G401 (cell line): ENCODE data around the gene CORO1C. TPM values are rescaled to one million over a fixed set of nuclear protein-coding genes. Genes with fewer than 3 reads are reported as not detected.
"Not testable (repeated sequence)": the region's sequence is repeated elsewhere in the genome, so short reads cannot be mapped to it uniquely, and the experiment has no call there.

Source experiments
- DNase-seq: peaks from one replicate; pipeline ENCODE4 v3.0.0-alpha.2; 2015; ENCODE audit warnings: low spot score
- in situ Hi-C: cut with HindIII; loops from 2 replicates; pipeline ENCODE4 v1.10.0; 2016; ENCODE audit warnings: low sequenced_read_pairs, mixed read lengths
- total RNA-seq: library from RNA; depleted of rRNA; stranded (reverse); fragments of >200 nt; shearing (Covaris generic); gene quantifications from 2 replicates; pipeline ENCODE4 v1.2.3, GENCODE V29; 2014

CORO1C gene
- total RNA-seq, 1 experiment from 2014 or later = 177 TPM

DNA sequence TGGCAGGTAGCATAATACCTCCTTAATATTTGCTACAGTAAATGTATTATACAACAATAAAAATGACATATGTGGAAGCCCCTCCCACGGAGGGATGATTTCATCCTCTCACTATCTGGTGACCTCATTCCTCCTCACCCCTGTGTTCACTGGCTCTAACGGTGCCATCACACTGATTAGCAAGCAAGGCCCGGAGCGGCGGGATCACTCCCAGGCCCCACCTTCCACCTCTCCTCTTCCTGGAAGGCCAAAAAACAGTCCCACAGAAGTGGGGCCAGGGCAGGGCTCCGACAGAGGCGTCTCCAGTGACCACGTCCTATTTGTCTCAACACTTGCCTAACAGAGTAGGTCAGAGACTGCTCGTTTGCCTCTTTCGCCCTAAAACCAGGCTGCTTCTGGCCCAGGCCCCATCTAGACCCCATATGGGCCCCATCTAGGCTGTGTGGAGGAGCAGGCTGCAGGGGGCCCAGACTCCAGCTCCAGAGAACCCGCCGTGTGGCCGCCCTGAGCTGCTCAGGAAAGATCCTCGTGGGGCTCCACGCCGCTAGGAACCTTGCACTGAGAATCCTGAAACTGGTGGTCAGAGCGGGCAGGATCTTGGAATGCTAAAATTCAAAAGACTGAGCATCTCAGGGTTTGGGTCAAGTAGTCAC, 101.4 kb downstream of the CORO1C start:
- DNase-seq = no peak
- in situ Hi-C loops = no loop called here

GRCh38 chr12:108629151-108629550, 102.2 kb downstream of the CORO1C start:
- in situ Hi-C loops = no loop called here
- no peak for DNase-seq

- in situ Hi-C loops = no loop called here
- DNase-seq = no peak
Observed at GRCh38 chr12:108627134-108627920, 104.0 kb downstream of the CORO1C start.

DNA sequence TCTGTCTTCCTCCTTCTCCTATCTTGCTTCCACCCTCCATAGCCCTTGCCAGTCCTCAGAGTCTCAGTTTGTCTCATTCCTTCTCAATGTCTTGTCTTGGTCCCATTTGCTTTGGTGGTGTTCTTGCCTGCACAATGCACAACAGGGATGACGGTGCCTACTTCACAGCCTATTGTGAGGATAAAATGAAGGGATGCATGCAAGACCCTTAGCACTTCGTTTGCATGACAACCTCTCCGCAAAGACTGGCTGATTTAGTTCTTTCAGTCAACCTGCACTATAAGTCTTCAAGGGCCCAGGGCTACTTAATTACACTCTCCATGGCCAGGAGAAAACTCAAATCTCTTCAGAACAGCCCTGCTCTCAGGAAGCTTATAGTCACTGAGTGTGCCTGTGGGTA, 106.1 kb downstream of the CORO1C start:
- DNase-seq = no peak
- in situ Hi-C loops = no loop called here

- in situ Hi-C loops = no loop called here
Observed at GRCh38 chr12:108623577-108623976, 107.7 kb downstream of the CORO1C start.

GRCh38 chr12:108622921-108623514, 108.3 kb downstream of the CORO1C start:
- in situ Hi-C loops = no loop called here
- no peak for DNase-seq

More at GRCh38 chr12:108623577-108623976, 107.7 kb downstream of the CORO1C start:
- no peak for DNase-seq

- in situ Hi-C loops = no loop called here
Observed at GRCh38 chr12:108622421-108622820, 108.9 kb downstream of the CORO1C start.

GRCh38 chr12:108621161-108621560, 110.2 kb downstream of the CORO1C start:
- in situ Hi-C loops = no loop called here
- no peak for DNase-seq

More at GRCh38 chr12:108622421-108622820, 108.9 kb downstream of the CORO1C start:
- no peak for DNase-seq

DNA sequence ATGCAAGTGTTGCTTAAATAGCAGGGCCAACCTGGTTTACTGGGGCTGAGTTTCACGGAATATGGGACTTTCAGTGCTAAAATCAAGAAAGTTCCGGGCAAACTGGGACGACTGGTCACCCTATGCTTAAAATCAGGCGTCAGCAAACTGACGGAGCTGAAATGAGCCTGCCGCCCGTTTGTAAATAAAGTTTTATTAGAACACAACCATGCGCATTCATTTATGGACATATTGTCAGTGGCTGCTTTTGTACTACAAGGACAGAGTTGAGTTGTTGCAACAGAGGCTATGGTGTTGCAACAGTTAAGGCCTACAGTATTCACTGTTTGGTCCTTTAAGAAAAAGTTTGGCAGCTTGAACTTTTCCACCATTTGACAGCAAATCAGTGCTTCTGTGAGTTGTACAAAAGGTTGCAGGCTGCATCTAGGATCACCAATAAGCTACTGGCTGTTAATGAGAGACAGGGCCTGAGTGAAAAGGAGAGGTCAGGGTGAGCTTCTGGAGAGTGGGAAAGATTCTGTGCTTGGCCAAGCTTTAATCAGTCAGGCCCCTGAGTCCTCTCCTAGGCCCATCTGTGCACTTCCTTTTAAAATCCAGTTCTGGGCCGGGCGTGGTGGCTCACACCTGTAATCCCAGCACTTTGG, 111.0 kb downstream of the CORO1C start:
- in situ Hi-C loops = no loop called here
- no peak for DNase-seq

DNA sequence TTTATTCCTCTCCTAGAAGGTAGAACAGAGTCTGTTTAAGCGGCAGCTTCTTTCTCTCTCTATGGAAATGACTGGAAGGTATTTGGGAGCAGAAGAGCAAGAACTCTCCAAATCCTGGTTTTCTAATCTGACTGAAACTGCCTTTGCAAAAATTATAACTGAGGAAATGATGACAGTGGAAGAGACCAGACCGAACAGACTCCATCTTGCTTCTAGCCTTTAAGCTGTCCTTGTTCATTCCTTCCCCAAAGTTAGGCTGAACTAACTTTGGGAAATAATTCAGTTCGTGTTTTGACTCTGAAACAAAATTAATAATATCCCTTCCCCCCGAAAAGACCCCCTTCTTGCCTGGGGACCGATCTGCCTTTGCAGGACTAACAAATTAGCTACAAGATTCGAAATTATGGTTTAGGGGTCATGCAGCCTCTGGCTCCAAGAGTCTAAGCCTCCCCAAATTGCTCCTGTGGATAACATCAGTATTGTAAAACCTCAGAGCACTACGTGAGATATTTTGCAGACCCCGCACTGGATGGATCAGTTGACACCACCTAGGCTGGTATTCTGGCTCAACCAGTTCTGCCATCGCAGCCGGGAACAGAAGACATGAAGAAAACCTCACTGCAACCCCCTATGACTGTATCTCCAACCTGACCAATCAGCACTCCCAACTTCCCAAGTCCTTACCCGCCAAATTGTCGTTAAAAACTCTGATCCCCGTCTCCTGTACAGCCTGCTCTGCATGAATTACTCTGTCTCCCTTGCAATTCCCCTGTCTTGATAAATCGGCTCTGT, 111.8 kb downstream of the CORO1C start:
- in situ Hi-C loops = no loop called here

DNA sequence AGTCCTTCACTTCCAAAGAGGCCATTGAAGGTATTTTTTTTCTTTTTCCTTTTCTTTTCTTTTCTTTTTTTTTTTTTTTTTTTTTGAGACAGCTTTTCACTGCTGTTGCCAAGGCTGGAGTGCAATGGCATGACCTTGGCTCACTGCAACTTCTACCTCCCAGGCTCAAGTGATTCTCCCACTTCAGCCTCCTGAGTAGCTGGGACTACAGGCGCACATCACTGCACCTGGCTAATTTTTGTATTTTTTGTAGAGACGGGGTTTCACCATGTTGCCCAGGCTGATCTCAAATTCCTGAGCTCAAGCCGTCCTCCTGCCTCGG, 112.4 kb downstream of the CORO1C start:
- in situ Hi-C loops, DNase-seq: not testable (repeated sequence)

More for the DNA sequence above, 111.8 kb downstream of the CORO1C start:
- no peak for DNase-seq

GRCh38 chr12:108618079-108618952, 113.0 kb downstream of the CORO1C start:
- DNase-seq = peak; percentile 79
- in situ Hi-C loops = no loop called here

DNA sequence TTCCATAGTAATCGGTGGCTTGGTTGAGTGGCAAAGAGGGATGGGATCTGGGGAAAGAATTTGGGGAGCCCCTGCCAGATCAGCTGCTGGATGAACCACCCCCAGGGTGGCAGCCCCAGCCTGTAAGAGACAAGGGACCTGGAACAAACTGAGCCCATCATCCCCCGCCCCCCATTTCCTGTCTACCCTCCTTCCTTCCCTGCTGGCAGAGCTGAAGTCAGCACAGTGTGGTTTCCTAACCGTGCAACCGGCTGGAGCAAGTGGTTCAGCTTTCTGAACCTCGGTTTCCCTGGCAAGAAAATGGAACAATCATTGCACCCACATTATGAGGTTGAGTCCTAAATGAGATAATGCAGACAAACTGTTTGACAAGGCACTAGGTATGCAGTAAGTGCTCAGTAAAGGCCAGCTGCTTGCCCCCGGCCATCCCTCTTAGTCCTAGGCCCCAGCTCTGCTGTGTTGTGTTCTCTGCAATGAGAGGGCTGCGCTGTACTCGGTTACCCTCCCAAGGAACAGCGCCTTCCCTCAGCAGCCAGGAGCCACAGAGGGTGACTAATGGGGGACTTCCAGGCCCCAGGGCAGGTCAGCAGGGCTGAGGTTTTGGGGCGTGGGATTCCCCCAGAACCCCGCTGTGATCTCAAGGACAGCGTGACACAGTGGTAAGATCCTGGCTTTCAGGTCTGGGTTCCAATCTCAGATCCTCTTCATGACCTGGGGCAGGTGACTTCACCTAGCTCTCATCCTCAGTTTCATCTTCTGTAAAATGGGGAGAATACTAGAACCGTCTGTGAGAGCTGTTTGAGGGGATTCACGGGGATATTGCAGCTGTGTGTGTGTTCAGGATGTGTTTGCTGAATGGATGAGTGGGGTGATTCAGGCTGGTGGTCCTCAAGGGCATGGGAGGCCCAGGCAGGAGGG, 114.1 kb downstream of the CORO1C start:
- DNase-seq = no peak
- in situ Hi-C loops = no loop called here

DNA sequence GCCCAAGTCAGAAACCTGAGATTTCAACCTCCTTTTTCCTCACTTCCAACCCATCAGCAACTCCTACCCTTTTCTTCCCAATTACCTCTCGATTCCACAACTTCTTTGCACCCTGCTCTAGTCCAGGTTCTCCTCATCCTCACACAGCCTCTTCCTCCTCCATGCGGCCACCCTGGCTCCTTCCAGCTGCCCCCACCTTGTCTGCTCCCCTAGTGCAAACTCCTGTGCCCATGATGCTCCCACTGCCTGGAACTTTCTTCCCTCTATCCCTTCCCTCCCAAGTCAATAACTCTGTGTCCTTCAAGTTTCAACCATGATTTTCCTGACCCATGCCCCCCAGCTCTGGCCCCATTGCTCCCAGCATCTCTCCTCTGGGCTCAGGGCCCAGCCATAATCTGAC, 115.0 kb downstream of the CORO1C start:
- in situ Hi-C loops = no loop called here

DNA sequence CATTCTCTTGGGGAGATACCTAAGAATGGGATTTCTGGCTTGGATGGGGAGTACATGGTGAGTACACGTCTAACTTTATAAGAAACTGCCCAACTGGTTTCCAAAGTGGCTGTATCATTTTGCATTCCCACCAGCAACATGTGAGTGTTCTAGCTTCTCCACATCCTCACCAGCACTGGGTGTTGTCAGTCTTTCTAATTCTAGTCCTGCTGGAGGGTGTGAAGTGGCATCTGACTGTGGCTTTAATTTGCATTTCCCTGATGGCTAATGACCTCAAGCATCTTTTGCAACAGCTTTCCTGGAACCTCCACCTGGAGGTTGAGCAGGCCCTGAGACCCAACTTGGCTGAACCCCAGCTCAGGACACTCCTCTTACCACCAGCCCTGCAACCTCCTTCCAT, 115.4 kb downstream of the CORO1C start:
- in situ Hi-C loops = no loop called here
- no peak for DNase-seq

More for the DNA sequence above, 115.0 kb downstream of the CORO1C start:
- no peak for DNase-seq

DNA sequence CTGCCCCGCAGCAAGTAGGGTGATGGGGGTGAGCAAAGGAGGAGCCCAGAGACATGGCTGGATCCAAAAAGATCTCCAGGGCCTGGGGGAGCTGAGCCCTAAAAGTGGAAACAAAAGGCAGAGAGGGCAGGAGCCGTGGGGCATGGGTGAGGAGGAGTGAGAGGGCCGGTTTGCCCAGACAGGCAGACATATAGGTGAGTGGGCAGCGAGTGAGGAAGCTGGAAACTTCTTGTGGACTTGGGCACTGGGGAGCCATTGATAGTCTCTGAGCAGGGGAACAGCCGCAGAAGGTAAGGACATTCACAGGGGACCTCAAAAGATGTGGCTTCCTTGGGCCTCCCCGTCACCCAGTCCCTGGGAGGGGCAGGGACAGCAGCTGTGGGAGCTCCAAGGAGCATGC, 116.7 kb downstream of the CORO1C start:
- in situ Hi-C loops = no loop called here
- no peak for DNase-seq

DNA sequence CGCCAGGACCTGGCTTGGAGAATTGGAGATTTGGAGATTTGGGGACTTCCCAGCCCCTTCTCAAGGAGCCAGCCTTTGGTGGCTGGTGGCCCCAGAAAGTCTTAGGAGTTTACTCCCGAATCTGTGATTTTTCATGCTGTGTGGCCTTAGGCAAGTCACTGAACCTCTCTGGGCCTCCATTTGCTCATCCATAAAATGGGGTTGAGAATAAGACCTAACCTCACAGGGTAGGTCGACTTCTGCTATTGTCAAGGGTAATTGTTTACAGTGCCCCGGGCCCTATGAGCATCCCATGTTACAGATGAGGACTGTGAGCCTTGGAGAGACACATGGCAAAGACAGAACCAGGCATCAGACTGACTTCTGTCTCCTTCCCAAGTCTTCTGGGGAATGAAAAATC, 117.3 kb downstream of the CORO1C start:
- in situ Hi-C loops = no loop called here
- DNase-seq = no peak
